ENCODE measurements around the gene SPSB3. TPM values are rescaled to one million over a fixed set of nuclear protein-coding genes. Genes with fewer than 3 reads are reported as not detected.

Gene SPSB3
- total RNA-seq, 2 experiments from 2014 or later, result 31.1 to 33.0 TPM

DNA sequence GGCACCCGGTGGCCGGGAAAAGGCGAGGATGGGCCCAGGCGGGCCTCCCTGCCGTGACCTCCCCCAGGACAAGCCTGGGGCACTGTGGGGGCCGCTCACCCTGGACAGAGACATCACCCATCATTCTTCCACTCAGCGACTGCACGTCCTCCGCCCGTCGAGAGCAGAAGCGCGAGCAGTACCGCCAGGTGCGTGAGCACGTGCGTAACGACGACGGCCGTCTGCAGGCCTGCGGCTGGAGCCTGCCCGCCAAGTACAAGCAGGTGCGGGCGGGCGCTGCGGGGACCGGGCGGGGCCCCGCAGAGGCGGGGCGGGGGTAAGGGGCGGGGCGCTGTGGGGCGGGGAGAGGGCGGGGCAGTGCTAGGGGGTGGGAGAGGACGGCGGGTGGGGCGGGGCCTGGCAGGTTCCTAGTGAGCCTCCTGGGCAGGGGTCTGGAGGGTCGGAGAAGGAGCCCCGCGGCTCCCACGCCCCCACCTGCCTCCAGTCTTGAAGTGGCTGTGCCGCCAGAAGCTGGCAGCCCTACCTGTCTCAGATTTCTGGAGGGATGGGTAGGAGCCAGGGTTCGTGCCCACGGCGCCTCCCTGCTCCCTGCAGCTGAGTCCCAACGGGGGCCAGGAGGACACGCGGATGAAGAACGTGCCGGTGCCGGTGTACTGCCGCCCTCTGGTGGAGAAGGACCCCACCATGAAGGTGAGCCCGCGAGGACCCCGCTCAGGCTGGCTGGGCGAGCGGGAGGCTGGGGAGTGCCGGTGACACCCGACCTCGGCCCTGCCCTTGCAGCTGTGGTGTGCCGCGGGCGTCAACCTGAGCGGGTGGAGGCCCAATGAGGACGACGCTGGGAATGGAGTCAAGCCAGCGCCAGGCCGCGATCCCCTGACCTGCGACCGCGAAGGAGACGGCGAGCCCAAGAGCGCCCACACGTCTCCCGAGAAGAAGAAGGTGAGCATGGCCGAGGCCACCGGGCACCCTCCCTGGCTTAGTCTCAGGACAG lies 18.6 kb downstream of the SPSB3 start:
- no peaks in the 10 kb centered on the region for H3K27me3 Mint-ChIP-seq (ENCODE audit: low read depth)
- no peak for ATAC-seq
- no peak overlapping the region for H3K4me3 Mint-ChIP-seq
- H3K36me3 Mint-ChIP-seq (ENCODE audit: low read depth), result peaks cover 15% of the 10 kb centered on the region
- ChIA-PET CTCF (no interaction called here), POLR2A (no interaction called here)
- peaks cover 3% of the 10 kb centered on the region for H3K4me1 Mint-ChIP-seq (ENCODE audit: low read depth)
- DNase-seq, result no peak
- no peaks in the 10 kb centered on the region for H3K9me3 Mint-ChIP-seq (ENCODE audit: insufficient read depth)
- no peak overlapping the region for H3K27ac Mint-ChIP-seq

DNA sequence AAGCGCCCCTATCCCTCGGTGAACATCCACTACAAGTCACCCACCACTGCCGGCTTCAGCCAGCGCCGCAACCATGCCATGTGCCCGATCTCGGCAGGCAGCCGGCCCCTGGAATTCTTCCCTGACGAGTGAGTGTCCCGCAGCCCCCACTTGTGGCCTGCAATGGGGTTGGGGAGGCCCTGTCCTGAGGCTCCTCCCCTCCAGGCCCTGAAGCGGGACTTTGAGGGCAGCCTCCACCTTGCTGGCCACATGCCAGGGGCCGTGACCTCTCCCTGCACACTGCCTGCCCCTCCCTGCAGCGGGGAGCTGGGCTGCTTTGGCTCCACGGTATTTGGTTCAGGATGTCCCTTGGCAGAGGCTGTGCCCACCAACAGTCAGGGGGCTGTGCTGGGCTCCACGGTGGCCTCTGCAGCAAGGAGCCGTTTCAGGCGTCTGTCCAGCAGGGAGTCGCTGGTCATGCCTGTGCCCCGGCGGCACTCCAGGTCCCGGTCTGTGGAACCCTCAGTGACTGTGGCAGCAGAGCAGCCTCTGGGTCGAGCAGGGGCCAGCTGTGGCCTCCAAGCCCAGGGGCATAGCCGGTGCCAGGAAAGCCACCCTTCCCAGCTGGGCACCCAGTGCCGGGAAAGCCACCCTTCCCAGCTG lies 19.4 kb downstream of the SPSB3 start:
- no peak for DNase-seq
- Mint-ChIP-seq H3K4me3 (no peak overlapping the region), H3K36me3 (ENCODE audit: low read depth) (peaks cover 14% of the 10 kb centered on the region), H3K27ac (no peak overlapping the region), H3K27me3 (ENCODE audit: low read depth) (no peaks in the 10 kb centered on the region), H3K4me1 (ENCODE audit: low read depth) (peaks cover 7% of the 10 kb centered on the region), H3K9me3 (ENCODE audit: insufficient read depth) (no peaks in the 10 kb centered on the region)
- no peak for ATAC-seq
- POLR2A ChIA-PET, result no interaction called here
- CTCF ChIA-PET, result no interaction called here

DNA sequence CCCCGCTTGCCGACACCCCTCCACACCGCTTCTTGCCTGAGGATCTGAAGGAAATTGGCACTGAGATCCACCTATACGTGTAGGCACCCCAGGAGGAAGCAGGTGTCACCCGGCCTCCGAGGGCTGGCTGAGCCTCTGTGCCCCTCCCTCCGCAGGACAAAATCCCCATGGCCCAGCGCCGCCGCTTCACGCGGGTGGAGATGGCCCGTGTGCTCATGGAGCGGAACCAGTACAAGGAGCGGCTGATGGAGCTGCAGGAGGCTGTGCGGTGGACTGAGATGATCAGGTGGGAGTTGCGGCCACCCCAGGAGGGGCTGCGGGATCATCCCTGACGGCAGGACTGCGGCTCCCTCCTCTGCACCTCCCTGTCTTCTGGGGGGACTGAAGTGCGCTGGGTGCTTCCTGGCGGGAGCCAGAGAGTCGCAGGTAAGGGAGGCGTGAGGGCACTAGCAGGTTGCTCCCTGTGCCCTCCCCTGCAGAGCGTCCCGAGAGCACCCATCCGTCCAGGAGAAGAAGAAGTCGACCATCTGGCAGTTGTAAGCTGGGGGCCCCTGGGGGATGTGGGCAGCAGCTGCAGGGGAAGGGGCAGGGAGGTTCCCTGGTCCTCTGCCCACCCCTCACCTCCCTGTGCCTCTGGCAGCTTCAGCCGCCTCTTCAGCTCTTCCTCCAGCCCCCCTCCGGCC lies 20.0 kb downstream of the SPSB3 start:
- Mint-ChIP-seq H3K4me1 (ENCODE audit: low read depth) (peaks cover 14% of the 10 kb centered on the region), H3K9me3 (ENCODE audit: insufficient read depth) (no peaks in the 10 kb centered on the region), H3K4me3 (no peak overlapping the region), H3K27me3 (ENCODE audit: low read depth) (no peaks in the 10 kb centered on the region), H3K36me3 (ENCODE audit: low read depth) (peaks cover 15% of the 10 kb centered on the region), H3K27ac (no peak overlapping the region)
- ATAC-seq, result no peak
- ChIA-PET CTCF (no interaction called here), POLR2A (no interaction called here)
- DNase-seq, result no peak

DNA sequence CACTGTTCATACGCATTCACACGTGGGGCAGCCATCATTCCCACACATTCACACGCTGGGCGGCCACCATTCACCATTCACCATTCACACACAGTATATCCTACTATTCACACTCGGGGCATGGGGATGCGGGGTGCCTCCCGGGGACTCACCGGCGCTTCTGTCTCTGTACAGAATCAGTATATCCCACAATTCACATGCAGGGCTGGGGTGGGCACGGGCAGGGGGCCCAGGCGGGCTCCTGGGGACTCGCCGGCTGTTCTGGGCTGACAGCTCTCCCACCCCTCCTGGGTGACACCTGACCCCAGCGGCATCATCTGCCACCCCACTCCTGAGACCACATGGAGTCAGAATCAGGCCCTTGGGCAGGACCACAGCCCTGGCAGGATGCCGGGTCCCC lies 20.6 kb downstream of the SPSB3 start:
- ChIA-PET POLR2A (no interaction called here), CTCF (no interaction called here)
- no peaks in the 10 kb centered on the region for H3K9me3 Mint-ChIP-seq (ENCODE audit: insufficient read depth)
- H3K4me3 Mint-ChIP-seq, result no peak overlapping the region
- H3K4me1 Mint-ChIP-seq (ENCODE audit: low read depth), result peaks cover 20% of the 10 kb centered on the region
- peaks cover 16% of the 10 kb centered on the region for H3K36me3 Mint-ChIP-seq (ENCODE audit: low read depth)
- no peak for DNase-seq
- no peaks in the 10 kb centered on the region for H3K27me3 Mint-ChIP-seq (ENCODE audit: low read depth)
- ATAC-seq, result no peak
- no peak overlapping the region for H3K27ac Mint-ChIP-seq

DNA sequence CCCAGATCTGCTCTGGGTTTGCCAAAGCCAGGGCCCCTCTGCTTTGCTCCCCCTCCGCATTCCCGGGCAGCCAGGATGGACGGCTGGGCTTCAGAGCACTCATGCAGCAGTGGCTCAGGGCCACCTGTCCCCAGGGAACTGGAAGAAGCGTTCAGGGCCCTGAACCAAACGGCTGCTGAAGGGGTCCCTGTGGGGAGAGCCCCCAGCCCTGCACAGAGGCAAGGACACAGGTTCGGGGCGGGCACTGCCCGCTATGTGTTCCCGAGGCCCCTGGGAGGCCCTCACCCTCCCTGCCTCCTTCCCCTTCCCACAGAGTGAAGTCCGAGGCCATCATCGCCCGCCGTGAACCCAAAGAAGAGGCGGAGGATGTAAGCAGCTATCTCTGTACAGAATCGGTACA lies 21.5 kb downstream of the SPSB3 start:
- H3K4me3 Mint-ChIP-seq, result no peak overlapping the region
- H3K4me1 Mint-ChIP-seq (ENCODE audit: low read depth), result peaks cover 26% of the 10 kb centered on the region
- ChIA-PET POLR2A (interaction anchor here (1.6 kb wide), 1 partner anchor 10 kb away, joined by 5 read pairs; the partner anchor contains the start of gene NME3), CTCF (no interaction called here)
- H3K27me3 Mint-ChIP-seq (ENCODE audit: low read depth), result no peaks in the 10 kb centered on the region
- DNase-seq, result no peak
- peaks cover 17% of the 10 kb centered on the region for H3K36me3 Mint-ChIP-seq (ENCODE audit: low read depth)
- H3K9me3 Mint-ChIP-seq (ENCODE audit: insufficient read depth), result no peaks in the 10 kb centered on the region
- no peak overlapping the region for H3K27ac Mint-ChIP-seq
- ATAC-seq, result no peak

DNA sequence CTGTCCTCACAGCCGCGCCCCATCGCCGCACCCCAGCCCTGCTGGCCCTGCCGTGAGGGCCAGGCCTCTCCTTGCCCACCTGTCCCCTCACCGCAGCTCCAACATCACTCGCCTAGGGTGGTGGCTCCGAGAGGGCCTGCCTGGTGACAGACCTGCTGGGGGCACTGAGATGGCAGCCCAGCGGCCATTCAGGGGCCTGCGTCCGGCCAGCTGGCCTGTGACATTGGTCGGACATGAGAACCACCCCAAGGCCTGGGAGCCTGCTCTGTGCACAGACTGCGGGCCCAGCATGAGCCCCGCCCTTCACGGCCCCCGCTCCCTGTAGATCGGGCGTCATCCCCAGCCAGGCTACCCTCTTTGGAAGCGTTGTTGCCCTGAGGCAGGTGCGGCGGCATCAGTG lies 22.9 kb downstream of the SPSB3 start:
- peaks cover 25% of the 10 kb centered on the region for H3K36me3 Mint-ChIP-seq (ENCODE audit: low read depth)

DNA sequence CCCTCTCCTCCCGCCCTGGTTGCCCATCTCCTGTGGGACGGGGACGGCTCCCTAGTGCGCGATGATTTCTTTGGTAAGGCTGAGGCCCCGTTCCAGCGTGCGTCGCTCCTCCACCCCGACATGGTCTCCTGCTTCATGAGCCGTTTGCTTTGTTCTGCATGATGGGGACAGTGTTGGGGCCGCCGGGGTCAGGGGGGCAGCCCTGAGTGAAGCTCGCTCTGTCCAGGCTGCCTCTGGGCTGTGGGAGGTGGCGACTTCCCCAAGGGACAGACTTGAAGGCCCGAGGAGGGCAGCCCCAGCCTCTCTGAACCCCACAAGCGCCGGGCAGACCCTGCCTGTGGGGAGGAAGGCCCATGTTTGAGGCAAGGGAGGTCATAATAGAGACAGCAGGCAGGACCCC lies 23.4 kb downstream of the SPSB3 start:
- POLR2A ChIA-PET, result no interaction called here
- Mint-ChIP-seq H3K4me3 (no peak overlapping the region), H3K4me1 (ENCODE audit: low read depth) (peaks cover 26% of the 10 kb centered on the region), H3K36me3 (ENCODE audit: low read depth) (peaks cover 27% of the 10 kb centered on the region), H3K9me3 (ENCODE audit: insufficient read depth) (no peaks in the 10 kb centered on the region), H3K27me3 (ENCODE audit: low read depth) (no peaks in the 10 kb centered on the region), H3K27ac (peak overlapping the region; percentile 64)
- ATAC-seq (no peak), DNase-seq (no peak)
- CTCF ChIA-PET, result no interaction called here

More for the DNA sequence above, 22.9 kb downstream of the SPSB3 start:
- ChIA-PET POLR2A (interaction anchor here (1.1 to 1.6 kb wide), 2 partner anchors 11 to 23 kb away, joined by 4 to 5 read pairs; partner anchors contain the start of genes NME3, NUBP2 and SPSB3), CTCF (no interaction called here)
- no peak for DNase-seq
- ATAC-seq, result no peak
- H3K4me1 Mint-ChIP-seq (ENCODE audit: low read depth), result peaks cover 26% of the 10 kb centered on the region
- no peaks in the 10 kb centered on the region for H3K27me3 Mint-ChIP-seq (ENCODE audit: low read depth)
- no peak overlapping the region for H3K27ac Mint-ChIP-seq
- no peak overlapping the region for H3K4me3 Mint-ChIP-seq
- H3K9me3 Mint-ChIP-seq (ENCODE audit: insufficient read depth), result no peaks in the 10 kb centered on the region

DNA sequence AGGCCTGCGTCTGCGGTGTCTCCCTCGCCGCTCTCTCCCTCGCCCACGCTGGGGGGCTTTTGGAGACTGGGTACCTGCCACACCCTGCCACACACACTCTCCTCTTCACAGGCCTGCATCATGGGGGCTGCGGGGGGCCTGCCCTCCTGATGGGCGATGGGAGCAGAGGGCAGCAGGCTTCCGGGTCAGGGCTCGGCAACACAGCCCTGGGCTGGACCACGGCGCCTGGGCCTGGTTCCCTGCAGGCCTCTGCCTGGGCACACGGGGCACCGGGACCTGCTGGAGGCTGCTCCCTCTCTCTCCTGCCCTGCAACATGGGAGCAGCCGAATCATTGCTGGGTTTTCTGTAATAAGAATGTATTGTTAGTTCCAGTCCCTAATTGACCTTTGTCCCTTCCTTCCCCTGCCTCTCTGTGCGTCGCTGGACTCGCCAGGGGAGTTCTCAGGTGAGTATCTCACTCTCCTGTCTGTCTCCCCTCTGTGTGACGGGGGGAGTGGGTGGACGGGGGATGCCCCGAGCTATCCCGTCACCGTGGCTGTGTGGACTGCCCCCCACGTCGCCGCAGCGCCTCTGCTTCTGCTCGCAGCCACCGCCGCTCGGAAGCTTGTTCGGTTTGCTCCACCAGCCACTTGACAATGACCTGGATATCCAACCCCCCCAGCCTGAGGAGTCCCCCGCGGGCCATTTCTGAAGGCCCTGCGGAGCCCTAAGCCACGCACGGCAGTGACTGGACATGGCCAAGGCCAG lies 24.5 kb downstream of the SPSB3 start:
- ATAC-seq, result no peak
- ChIA-PET CTCF (no interaction called here), POLR2A (no interaction called here)
- H3K4me1 Mint-ChIP-seq (ENCODE audit: low read depth), result peaks cover 26% of the 10 kb centered on the region
- H3K36me3 Mint-ChIP-seq (ENCODE audit: low read depth), result peaks cover 28% of the 10 kb centered on the region
- no peak overlapping the region for H3K4me3 Mint-ChIP-seq
- no peaks in the 10 kb centered on the region for H3K9me3 Mint-ChIP-seq (ENCODE audit: insufficient read depth)
- H3K27me3 Mint-ChIP-seq (ENCODE audit: low read depth), result no peaks in the 10 kb centered on the region
- H3K27ac Mint-ChIP-seq, result peak overlapping the region; percentile 86
- DNase-seq, result no peak

DNA sequence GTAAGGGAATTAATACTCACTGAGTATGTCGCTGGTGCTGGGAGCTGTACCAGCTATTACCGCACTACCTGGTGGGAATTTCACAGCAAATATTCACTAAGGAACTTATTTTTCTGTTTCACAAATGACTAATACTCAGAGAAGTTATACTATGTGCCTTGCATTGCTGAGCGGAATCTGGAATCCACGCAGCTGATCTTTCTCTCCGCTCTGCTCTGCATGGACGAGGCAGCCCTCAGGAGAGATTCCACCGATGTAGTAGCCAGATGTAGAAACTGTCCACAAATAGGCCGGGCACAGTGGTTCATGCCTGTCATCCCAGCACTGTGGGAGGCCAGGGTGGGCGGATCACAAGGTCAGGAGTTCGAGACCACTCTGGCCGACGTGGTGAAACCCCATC lies 28.2 kb downstream of the SPSB3 start:
- ChIA-PET POLR2A (no interaction called here), CTCF (interaction anchor here (1.1 to 1.3 kb wide), 2 partner anchors 18 to 31 kb away, joined by 3 to 4 read pairs; partner anchors contain the start of genes EME2 and MRPS34)
- Mint-ChIP-seq H3K9me3 (ENCODE audit: insufficient read depth) (no peaks in the 10 kb centered on the region), H3K4me3 (no peak overlapping the region), H3K36me3 (ENCODE audit: low read depth) (peaks cover 24% of the 10 kb centered on the region), H3K27me3 (ENCODE audit: low read depth) (no peaks in the 10 kb centered on the region), H3K27ac (no peak overlapping the region), H3K4me1 (ENCODE audit: low read depth) (peaks cover 26% of the 10 kb centered on the region)
- ATAC-seq (no peak), DNase-seq (no peak)

DNA sequence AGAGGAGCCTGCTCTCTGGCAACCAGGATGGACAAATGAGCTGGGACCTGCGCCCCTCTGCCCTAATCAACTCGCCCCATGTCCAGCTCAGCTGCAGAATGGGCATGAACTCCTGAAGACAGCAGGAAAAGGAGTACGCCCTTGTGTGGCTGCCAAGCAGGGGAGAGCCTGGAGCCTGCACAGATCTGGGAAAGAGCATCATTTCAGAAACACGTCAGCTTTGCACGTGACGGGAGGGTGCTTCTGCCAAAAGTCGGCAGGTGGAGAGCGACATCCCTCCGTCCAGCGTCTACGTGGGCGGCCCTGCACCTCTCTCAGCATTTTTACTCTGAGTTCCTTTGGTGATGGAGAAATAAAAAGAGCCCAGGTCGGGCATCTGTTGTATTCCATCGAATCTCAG lies 29.5 kb downstream of the SPSB3 start:
- no peaks in the 10 kb centered on the region for H3K9me3 Mint-ChIP-seq (ENCODE audit: insufficient read depth)
- peaks cover 18% of the 10 kb centered on the region for H3K4me1 Mint-ChIP-seq (ENCODE audit: low read depth)
- H3K27me3 Mint-ChIP-seq (ENCODE audit: low read depth), result no peaks in the 10 kb centered on the region
- POLR2A ChIA-PET, result no interaction called here
- DNase-seq (no peak), ATAC-seq (no peak)
- peaks cover 30% of the 10 kb centered on the region for H3K36me3 Mint-ChIP-seq (ENCODE audit: low read depth)
- no peak overlapping the region for H3K4me3 Mint-ChIP-seq
- CTCF ChIA-PET, result interaction anchor here (1.2 kb wide), 1 partner anchor 47 kb away, joined by 3 read pairs; the partner anchor contains the start of gene MAPK8IP3
- H3K27ac Mint-ChIP-seq, result no peak overlapping the region

DNA sequence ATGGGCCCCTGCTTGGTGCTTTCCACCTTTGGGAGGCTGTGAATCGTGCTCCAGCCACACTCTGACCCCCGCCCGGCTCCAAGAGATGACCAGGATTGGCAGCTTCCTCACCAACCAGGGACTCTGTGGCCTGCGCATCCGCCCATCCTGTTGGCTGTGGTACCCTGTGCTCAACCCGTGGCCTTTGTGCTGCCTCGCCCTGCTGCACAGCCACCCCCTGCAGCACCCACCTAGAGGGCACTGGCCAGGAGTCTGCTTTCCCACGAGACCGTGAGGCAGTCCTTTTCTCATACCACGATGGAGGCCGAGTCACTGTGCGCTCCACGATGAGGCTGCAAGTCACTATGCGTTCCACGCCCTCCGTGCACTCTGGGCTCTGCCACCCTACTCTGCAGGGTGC lies 30.4 kb downstream of the SPSB3 start:
- no peak for ATAC-seq
- Mint-ChIP-seq H3K4me1 (ENCODE audit: low read depth) (peaks cover 8% of the 10 kb centered on the region), H3K36me3 (ENCODE audit: low read depth) (peaks cover 26% of the 10 kb centered on the region), H3K4me3 (no peak overlapping the region), H3K9me3 (ENCODE audit: insufficient read depth) (no peaks in the 10 kb centered on the region), H3K27ac (no peak overlapping the region), H3K27me3 (ENCODE audit: low read depth) (no peaks in the 10 kb centered on the region)
- ChIA-PET POLR2A (no interaction called here), CTCF (interaction anchor here (1.2 kb wide), 1 partner anchor 46 kb away, joined by 3 read pairs; the partner anchor contains the start of gene MAPK8IP3)
- no peak for DNase-seq
